Body of pancreas (tissue), 4 donors: ENCODE data around the gene C17orf67. TPM values are rescaled to one million over a fixed set of nuclear protein-coding genes. Genes with fewer than 3 reads are reported as not detected.

ENCODE experiments used
- ATAC-seq: fragments of 150-250 bp; one replicate; pipeline ENCODE4 v1.9.1; 2016
- DNase-seq, 4 donors: peaks; one replicate each; pipeline ENCODE4 v3.0.0-alpha.2; 2019
- H3K27ac ChIP-seq, 4 donors: fragments of 200-600 bp; sonication (generic); 1 replicate in 3 of 4; 2 replicates in 1 of 4; pipeline versions ENCODE4 v1.5.1 to v1.6.1; 2016 to 2019; ENCODE audit warnings: mild to moderate bottlenecking in 1 of 4, mixed read lengths in 1 of 4, moderate library complexity in 1 of 4
- H3K27me3 ChIP-seq, 2 donors: fragments of 200-600 bp; sonication (generic); one replicate each; pipeline ENCODE4 v1.6.0; 2016; ENCODE audit warnings: mild to moderate bottlenecking in 1 of 2
- H3K36me3 ChIP-seq, 2 donors: fragments of 200-600 bp; sonication (generic); replicated peaks in 1 of 2; 2 replicates each; pipeline ENCODE4 v1.5.1; 2016; ENCODE audit warnings: low read depth in 2 of 2; ENCODE audit not compliant: insufficient read depth in 1 of 2
- H3K4me1 ChIP-seq: fragments of 200-600 bp; sonication (generic); one replicate; pipeline ENCODE4 v1.6.0; 2016
- H3K4me3 ChIP-seq, 2 donors: fragments of 200-600 bp; sonication (generic); 1 replicate in 1 of 2; 2 replicates in 1 of 2; pipeline ENCODE4 v1.5.1; 2016 to 2019
- H3K9me3 ChIP-seq, 3 donors: fragments of 200-600 bp; sonication (generic); 1 replicate in 2 of 3; 2 replicates in 1 of 3; pipeline ENCODE4 v1.5.1; 2016
- POLR2A ChIP-seq, 3 donors: fragments of 450-650 bp; IDR thresholded peaks; one replicate each; pipeline ENCODE4 v1.6.1; 2016; ENCODE audit warnings: antibody characterized with exemption in 3 of 3, mild to moderate bottlenecking in 2 of 3
- WGBS, 2 donors: methylation state at CpG; one replicate each; pipeline ENCODE4 v1.1.5; 2017; 5-methylcytosine and 5-hydroxymethylcytosine counted together
- intact Hi-C: fragments of 100-400 bp; cut with DNase I; formaldehyde crosslinking; loops from one replicate; pipeline ENCODE4 v1.15.1; 2023
- total RNA-seq, 2 donors: library from RNA; depleted of rRNA; stranded (reverse); fragments of >200 nt; gene quantifications; one replicate each; pipeline ENCODE4 v1.1.0, GENCODE V29; 2016
- TF ChIP-seq, protein P1 (sequence below), 7 experiments: fragments of 450-650 bp in 4 of 7; fragments of 200-600 bp in 3 of 7; sonication (generic) in 3 of 7; IDR thresholded peaks; one replicate each; pipeline ENCODE4 v1.5.1; 2016 to 2019; ENCODE audit warnings: antibody characterized with exemption in 7 of 7

The C17orf67 gene
- total RNA-seq, 2 donors from 2014 or later = 0.78 to 2.3 TPM

DNA sequence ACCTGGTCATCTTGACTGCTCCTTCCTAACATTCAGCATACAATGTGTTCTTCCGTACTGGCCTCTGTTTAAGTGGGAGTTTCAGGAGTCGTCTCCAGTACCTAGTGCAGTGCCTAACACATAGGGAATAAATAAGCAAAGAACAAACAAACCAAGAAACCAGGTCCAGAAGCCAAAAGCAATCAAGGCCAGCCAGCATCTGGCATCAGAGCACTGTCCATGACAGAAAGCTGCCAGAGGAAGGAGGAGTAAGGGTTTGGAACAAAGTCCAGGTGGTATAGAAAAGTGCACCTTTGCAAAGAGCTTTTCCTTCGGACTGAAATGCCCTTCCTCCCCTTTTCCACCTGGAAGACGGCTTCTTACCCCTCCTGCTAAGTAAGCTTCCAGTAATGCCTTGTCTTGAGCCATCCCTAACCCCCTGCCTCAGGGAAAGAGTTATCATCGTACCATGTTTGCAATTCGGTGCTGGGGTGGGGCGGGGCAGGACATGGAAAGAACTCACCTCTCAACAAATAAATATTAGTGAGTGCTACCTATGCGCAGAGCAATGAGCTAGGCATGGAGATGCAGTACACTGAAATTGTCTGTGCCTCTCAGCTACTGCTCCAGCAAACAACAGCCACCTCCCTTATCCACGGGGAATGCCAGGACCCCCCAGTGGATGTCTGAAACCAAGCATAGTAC is 47.6 kb downstream of the C17orf67 start:
- Histone ChIP-seq H3K4me3 (no peak overlapping the region), H3K27ac (no peak overlapping the region), H3K27me3 (no peaks in the 10 kb centered on the region), H3K4me1 (no peaks in the 10 kb centered on the region), H3K36me3 (no peaks in the 10 kb centered on the region), H3K9me3 (no peaks in the 10 kb centered on the region)
- DNase-seq = no peak
- TF ChIP-seq, protein P1, sequence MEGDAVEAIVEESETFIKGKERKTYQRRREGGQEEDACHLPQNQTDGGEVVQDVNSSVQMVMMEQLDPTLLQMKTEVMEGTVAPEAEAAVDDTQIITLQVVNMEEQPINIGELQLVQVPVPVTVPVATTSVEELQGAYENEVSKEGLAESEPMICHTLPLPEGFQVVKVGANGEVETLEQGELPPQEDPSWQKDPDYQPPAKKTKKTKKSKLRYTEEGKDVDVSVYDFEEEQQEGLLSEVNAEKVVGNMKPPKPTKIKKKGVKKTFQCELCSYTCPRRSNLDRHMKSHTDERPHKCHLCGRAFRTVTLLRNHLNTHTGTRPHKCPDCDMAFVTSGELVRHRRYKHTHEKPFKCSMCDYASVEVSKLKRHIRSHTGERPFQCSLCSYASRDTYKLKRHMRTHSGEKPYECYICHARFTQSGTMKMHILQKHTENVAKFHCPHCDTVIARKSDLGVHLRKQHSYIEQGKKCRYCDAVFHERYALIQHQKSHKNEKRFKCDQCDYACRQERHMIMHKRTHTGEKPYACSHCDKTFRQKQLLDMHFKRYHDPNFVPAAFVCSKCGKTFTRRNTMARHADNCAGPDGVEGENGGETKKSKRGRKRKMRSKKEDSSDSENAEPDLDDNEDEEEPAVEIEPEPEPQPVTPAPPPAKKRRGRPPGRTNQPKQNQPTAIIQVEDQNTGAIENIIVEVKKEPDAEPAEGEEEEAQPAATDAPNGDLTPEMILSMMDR (IDR thresholded peaks at IDR 0.05) = no peak
- TF ChIP-seq POLR2A (IDR thresholded peaks at IDR 0.05) = no peak
- ATAC-seq = no peak
- intact Hi-C loops = no loop called here
- WGBS, 2 donors = 77 to 80% methylated on average over 9 of the region's 9 CpGs

- Histone ChIP-seq H3K27me3 (no peaks in the 10 kb centered on the region), H3K4me3 (no peak overlapping the region), H3K36me3 (no peaks in the 10 kb centered on the region), H3K4me1 (peaks cover 2% of the 10 kb centered on the region), H3K27ac (no peak overlapping the region), H3K9me3 (no peaks in the 10 kb centered on the region)
- DNase-seq (no peak), ATAC-seq (no peak)
- TF ChIP-seq, protein P1 (IDR thresholded peaks at IDR 0.05) = no peak
- no peak for TF ChIP-seq POLR2A (IDR thresholded peaks at IDR 0.05)
- intact Hi-C loops = no loop called here
- 49 to 55% methylated on average over 4 to 5 of the region's 5 CpGs for WGBS, 2 donors
Observed at GRCh38 chr17:56785405-56785804, 48.3 kb downstream of the C17orf67 start.

GRCh38 chr17:56782338-56782737 is 51.4 kb downstream of the C17orf67 start:
- Histone ChIP-seq H3K36me3 (no peaks in the 10 kb centered on the region), H3K27ac (no peak overlapping the region), H3K4me3 (no peak overlapping the region), H3K9me3 (no peaks in the 10 kb centered on the region), H3K27me3 (no peaks in the 10 kb centered on the region), H3K4me1 (peaks cover 10% of the 10 kb centered on the region)
- no peak for DNase-seq
- no peak for ATAC-seq
- intact Hi-C loops = no loop called here
- TF ChIP-seq POLR2A (IDR thresholded peaks at IDR 0.05) = no peak
- TF ChIP-seq, protein P1 (IDR thresholded peaks at IDR 0.05) = no peak

DNA sequence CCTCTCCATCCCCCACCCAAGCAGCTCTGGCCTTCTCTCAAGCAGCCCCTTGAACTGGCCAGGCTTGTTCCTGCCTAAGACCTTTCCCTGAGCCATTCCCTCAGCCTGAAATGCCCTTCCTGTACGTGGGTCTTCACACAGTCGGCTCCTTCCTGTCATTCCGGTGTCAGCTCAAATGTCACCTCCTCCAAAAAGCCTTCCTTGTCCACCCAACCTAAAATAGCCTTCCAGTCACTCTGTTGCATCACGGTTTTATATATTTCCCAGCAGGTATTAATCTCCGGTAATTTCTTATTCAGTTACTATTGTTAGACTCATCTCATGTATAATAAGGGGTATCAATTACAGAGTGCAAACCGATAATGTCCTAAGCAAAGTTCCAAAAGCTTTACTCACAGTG is 51.8 kb downstream of the C17orf67 start:
- DNase-seq (no peak), ATAC-seq (no peak)
- 53 to 56% methylated on average over 6 of the region's 6 CpGs for WGBS, 2 donors
- no peaks in the 10 kb centered on the region for H3K27me3 ChIP-seq
- no peaks in the 10 kb centered on the region for H3K9me3 ChIP-seq
- TF ChIP-seq POLR2A (IDR thresholded peaks at IDR 0.05) = no peak
- TF ChIP-seq, protein P1 (IDR thresholded peaks at IDR 0.05) = no peak
- intact Hi-C loops = no loop called here
- no peak overlapping the region for H3K4me3 ChIP-seq
- peaks cover 10% of the 10 kb centered on the region for H3K4me1 ChIP-seq
- H3K36me3 ChIP-seq = no peaks in the 10 kb centered on the region
- H3K27ac ChIP-seq = no peak overlapping the region
